Renal pelvis (tissue), 4 donors: ENCODE data around the gene TRIM45. TPM values are rescaled to one million over a fixed set of nuclear protein-coding genes. Genes with fewer than 3 reads are reported as not detected.
"Not testable (repeated sequence)": the region's sequence is repeated elsewhere in the genome, so short reads cannot be mapped to it uniquely, and the experiment has no call there.

ENCODE experiments used
- DNase-seq: peaks from one replicate; pipeline ENCODE4 v3.0.0-alpha.2; 2013
- polyA plus RNA-seq, 3 donors: library from polyadenylated mRNA; unstranded; fragments of 120-200 nt; gene quantifications; one replicate each; pipeline ENCODE4 v1.2.1, GENCODE V29; 2013; ENCODE audit not compliant: insufficient read length in 3 of 3

TRIM45 gene
- polyA plus RNA-seq, 3 donors, result 19.6 to 29.3 (median 28.8) TPM

DNA sequence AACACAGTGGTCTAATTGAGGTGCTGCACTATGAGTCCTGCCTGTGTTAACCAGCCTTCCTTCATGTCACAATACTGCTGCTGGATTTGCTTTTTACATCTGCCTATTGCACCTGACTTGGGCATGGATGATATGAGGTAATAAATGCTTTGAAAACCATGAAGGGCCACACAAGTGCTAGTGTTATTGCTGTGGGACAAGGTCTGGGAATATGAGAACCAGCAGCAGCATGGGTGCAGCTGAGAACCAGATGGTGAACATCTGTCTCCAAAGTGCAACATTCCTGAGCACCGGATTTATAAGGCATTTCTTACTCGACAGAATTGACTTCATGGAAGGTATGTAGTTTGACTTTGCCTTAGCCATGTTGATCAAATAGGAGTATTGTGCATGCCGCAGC is 16.6 kb downstream of the TRIM45 start:
- no peak for DNase-seq

DNA sequence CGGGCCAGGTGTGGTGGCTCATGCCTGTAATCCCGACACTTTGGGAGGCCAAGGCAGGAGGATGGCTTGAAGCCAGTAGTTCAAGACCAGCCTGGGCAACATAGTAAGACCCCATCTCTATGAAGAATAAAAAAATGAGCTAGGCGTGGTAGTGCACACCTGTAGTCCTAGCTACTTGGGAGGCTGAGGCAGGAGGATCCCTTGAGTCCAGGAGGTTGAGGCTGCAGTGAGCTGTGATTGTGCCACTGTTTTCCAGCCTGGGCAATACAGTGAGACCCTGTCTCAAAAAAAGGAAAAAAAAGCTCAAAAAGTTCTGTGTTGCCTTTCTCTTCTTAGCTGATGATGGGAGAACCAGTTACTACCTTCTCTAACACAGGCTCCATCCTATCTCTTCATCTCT is 19.7 kb downstream of the TRIM45 start:
- not testable (repeated sequence) for DNase-seq

DNA sequence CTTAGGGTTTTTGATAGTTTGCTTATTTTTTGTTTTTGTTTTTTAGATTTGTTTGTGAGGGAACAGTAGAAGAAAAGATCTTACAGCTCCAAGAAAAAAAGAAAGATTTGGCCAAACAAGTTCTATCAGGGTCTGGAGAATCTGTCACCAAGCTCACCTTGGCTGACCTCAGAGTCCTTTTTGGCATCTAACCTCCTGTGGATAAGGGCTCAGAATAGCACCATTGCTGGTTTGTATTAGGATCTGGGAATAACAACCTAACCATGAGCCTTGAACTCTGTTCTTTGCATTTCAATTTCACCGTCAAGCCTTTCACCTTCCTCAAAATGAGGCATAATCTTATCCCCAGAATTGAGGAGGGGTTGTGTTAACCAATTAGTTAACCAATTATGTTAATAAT is 20.2 kb downstream of the TRIM45 start:
- DNase-seq, result no peak

DNA sequence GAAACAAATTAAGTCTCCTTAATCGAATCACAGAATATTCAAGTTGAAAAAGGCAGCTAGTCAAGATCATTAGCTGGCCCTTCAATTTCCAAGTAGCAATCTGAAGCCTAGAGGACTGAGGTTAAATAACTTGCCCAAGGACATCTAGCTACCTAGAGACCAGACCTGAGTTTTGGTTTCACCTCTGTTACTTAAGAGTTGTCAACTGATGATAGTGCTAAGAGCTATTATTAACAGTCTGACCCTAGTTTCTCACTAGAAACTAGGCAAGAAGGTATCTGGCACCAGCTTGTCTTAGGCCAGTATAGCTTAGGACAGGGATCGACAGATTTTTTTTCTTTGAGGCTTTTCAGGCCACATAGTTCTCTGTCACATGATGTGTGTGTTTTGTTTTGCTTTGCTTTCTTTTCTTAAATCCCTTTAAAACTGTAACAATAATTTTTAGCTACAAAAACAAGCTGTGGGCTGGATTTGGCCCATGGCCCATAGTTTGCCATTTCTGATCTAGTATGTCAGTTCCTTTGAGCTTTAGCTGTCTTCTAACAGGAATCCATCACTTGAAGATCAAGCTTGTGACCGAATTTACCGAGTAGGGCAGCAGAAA is 23.2 kb downstream of the TRIM45 start:
- no peak for DNase-seq

DNA sequence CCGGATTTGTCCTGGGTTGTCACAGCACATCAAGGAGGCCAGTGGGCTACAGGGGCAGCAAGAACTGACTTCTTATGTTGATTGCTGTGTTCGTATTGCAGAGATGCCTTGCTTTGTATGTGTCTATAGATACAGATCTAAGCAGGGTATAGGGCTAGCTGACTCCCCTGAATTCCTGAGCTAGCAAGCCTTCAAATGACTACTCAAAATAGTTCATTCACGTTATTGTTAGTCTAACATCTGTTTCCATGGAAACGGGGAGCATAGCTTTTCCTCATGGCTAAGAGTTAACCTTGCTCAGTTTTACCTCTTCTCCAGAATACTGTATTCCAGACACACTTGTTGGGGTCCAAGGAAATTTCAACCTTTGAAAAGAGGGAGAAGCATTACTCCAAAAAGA is 24.1 kb downstream of the TRIM45 start:
- DNase-seq, result no peak

DNA sequence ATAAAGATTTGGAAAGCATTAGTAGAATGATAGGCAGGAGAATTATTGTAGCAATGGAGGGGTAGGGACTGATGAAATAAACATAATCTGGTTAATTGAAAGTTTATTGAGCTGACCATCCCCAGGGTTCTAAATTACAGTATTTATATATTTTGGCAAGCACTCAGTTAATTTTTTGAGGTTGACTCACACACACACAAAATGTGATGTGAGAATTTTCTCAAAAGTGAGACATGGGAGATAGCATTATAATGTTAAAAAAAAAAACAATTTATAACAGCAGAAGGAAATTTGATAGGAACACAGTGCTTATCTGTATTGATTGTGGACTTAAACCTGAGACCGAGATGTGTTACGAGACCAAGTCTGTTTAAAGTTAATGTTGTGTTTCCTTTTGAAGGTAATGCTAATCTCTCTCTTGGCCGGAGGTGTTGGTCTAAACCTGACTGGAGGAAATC is 24.6 kb downstream of the TRIM45 start:
- no peak for DNase-seq

DNA sequence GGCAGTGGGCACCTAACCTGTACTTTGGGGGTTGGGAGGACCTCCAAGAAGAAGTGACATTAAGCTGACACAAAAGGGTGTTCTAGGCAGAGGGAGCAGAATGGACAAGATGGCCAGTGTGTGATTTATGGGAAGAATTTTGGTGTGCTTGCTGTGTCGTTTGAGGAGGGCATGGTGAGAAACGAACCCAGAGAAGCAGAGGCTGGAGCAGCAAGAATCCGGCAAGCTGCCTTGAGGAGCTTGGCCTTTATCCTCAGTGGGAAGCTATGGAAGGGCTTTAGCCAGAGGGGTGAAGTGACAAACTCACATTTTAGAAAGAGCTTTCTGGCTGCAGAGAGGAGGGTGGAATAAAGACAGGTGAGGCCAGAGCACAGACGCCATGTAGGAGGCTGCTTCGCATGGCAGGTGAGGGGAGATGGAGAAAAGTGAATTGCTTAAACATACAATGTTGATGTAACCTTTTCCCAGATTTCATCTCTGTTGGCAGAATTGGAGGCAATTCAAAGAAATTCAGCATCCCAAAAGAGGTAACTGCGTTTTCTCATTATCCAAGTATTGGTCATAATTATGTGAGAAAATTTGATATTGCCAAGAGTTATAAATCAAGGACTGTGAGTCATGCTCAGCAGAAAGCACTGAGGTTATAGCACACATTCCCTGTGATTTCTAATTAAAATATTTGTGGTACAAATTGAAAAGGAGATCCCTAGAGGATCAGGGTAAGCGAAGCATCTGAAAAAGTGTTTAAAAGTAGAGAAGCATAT is 26.5 kb downstream of the TRIM45 start:
- DNase-seq, result no peak

DNA sequence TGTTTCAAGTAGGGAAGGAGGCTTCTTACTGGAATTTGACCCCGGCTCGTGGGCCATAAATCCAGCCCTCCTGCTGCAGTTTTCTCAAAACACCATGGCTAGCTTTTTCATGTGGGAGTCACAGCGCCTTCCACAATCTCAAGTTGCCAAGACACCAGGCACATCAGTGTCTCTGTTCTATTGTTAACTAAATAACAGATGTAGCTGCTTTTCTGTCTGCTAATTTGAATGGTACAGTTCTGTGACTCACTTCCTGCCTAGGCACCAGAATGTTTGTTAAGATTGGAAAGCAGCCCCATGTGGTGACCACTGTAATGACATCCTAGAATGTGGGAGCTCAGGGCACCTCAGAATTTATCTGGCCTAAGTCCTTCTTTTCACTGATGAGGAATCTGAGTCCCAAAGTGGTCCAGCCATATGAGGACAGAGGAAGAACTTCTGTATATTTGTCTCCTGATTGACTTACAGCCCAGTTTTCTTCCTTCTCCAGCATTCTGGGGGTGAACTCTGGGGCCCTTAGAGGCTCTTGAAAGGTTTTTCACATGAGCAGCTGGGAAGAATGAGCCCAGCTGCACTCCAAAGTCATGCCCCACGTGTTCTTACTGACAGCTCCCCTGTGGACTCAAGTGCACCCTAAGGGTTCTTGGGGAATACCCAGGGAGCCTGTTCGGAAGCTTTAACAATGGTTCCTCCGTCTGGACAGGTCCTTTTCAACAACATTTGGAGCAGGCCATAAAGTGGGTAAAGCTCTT is 27.5 kb downstream of the TRIM45 start:
- peak; percentile 72 for DNase-seq

DNA sequence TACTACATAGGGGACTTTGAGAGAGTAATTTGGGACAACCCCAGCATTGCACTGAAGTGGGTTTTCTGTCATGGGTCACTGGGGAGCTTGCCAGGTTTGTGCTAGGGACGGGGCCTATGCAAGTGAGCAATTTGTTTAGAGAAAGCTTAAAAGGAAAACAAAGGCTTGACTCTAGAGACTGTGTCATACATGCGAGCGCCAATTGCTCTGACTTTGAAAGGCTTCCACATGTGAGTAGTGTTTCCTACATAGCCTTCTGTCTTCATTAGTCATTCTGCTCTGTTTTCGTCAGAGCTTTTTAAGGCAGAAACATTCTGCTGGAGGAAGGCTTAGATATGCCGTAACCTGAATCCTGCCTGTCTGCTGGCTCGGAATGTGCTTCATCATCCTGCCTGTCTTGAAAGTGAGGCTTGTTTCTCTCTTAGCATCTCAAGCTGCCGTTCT is 28.4 kb downstream of the TRIM45 start:
- DNase-seq, result peak; percentile 73

DNA sequence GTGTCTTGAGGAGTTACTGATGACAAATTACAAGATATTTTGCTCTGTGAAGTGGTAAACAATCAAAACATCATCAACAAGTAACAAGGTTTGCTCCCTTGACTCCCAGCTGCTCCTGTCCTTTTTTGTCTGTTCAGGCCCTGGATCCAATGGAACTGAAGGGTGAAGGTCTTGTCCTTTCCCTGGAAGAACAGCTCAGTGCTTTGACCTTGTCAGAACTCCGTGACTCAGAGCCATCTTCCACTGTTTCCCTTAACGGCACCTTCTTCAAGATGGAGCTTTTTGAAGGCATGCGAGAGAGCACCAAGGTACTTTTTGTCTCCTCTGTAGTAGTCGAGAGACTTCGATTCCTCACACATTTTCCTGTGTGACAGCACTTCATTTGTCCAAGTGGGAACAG is 29.0 kb downstream of the TRIM45 start:
- no peak for DNase-seq

DNA sequence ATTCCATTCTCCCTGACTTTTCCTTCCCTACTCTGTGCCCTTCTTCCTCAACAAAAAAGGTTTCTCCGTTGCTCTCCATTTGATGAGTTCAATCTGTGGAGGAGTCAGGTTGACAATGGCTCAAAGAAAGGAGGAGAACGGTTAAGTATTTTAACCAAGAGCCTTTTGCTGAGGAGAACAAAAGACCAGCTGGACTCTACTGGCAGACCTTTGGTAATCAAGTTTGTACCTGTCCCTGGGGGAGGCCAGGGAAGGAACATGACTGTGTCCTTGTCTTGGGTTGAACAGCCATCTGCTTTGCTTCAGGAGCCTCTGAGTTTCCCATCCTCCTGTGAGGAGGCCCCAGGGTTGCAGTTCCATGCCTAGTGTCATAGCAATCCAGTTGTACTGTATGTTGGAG is 31.6 kb downstream of the TRIM45 start:
- DNase-seq, result no peak

DNA sequence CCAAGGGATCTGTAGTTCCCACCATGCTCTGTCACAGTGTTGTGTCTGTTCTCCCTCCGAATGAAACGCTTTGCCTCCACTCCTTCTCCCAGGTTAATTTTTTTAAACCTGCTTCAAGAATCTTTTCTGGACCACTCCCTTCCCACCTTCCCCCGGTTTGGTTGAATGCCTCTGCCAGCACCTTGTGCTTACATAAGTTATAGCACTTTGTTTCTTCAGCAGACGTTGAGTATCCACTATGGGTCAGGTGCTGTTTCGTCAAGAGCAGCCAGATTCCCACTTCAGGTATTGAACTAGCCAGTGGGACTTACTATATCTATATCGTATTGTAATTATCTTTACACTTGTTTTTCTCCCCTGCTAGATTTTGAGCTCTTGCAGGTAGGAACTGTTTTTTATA is 33.9 kb downstream of the TRIM45 start:
- DNase-seq, result no peak

DNA sequence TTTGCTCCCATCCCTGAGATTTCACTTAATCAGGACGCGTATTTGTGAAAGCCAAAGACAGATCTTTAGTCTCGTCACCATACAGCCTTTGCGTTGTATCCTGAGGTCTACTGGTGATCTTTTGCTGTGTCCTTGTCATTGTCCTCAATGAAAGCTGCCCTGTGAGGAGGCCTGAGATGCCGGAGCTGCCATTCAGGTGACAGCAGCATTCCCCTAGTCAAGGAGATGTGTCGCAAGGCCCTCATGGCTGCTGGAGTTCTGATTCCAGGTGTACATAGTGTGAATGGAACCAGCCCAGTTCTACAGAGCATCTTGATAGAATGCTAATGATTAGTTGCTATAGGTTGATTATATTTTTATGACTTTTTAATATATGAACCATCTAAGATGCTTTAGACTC is 37.3 kb downstream of the TRIM45 start:
- DNase-seq, result no peak

DNA sequence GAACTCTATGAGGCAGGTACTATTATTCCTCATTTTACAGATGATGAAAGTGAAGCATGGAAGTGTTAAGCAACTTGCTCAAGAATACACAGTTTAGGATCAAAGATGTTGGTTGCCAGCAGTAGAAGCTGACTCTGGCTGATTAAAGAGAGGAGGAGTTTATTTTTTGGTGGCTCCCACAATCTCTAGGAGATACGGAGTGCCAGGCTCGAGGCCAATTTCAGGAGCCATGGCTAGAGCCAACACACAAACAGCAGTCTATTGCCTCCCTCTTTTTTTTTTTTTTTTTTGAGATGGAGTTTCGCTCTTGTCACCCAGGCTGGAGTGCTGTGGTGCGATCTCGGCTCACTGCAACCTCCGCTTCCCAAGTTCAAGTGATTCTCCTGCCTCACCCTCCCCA is 41.8 kb downstream of the TRIM45 start:
- no peak for DNase-seq

DNA sequence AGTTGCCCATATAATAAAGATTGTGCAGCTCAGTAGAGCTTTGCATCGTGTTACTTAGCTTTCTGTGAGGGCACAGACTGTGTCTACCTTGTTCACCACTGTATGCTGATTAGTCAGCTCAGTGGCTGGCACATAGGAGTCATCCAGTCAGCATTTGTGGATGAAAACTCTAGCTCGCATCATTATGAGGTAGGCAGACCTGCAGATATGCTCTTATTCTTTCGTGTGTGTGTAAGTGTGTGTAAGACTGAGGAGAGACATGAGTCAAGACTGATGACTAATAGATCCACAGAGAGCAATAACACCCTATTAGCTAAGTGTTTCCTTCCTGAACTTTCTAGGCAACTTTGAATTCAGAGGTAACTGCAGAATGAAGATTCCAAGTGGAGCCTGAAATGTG is 44.3 kb downstream of the TRIM45 start:
- DNase-seq, result no peak

DNA sequence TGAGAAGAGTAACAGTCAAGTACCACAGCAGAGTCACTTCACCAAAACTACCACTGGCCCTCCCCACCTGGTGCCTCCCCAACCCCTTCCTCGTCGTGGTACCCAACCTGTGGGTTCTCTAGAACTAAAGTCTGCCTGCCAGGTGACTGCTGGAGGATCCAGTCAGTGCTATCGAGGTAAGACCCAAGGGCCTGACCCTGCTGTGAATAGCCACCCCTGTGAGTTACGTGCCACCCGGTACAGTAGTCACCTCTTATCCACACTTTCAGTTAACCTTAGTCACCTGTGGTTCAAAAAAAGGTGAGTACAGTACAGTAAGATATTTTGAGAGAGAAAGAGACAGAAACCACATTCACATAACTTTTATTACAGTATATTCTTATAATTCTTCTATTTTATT is 44.9 kb downstream of the TRIM45 start:
- no peak for DNase-seq

DNA sequence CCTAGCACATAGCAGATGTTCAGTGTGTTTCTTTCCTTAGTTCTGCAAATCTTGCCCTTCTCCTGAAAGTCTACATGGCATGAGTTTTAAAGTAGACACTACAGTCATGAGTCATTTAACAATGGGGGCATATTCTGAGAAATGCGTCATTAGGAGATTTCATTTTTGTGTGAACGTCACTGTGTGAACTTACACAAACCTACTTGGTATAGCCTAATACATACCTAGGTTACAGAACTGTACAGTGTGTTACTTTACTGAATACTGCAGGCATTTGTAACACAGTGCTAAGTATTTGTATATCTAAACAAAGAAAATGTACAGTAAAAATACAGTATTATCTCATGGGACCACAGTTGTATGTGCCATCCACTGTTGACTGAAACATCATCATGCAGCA is 51.4 kb downstream of the TRIM45 start:
- no peak for DNase-seq

DNA sequence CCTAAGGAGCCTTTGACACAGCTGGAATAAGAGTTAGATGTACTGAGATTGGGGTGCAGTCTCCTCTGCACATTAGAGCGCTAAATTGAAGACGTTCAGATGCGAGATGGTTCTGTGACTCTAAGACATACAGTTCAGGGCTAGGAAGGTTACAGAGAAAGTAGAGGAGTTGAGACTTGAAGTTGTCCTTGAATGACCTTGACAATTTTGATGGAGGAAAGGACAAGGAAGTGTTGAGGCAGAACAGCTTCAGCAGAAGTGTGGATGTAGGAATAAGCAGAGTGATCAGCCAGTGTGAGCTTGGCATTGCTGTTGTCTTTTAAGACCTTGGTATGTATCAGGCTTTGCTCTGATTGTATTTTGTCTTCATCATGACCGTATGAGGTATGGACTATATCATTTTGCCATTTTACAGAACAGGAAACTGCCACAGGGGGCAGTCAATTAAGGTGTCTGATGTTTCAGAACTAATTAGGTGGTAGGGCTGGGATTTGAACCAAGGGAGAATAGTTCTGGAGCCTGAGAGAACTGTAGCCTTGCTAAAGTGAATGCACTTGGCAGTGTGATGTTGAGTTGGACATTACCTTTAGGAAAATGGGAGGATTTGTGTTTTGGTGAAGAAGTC is 52.2 kb downstream of the TRIM45 start:
- DNase-seq, result no peak

DNA sequence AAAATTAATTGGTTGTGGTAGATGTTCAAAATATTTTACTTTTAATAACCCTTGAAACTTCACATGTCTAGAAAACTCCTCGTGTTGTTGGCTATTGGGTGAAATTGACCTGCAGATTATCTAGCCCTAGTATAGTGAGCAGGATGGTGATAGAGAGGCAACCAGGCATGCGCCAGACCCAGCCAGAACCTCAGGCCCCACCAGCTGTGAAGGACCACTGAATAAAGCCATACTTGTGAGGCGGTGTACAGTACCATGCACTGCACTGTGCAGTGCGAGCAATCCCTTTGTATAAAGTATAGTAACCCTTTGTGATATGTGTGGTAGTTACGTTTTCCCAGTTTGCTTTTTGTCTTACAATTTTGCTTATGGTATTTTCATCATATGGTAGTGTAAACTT is 53.0 kb downstream of the TRIM45 start:
- no peak for DNase-seq

DNA sequence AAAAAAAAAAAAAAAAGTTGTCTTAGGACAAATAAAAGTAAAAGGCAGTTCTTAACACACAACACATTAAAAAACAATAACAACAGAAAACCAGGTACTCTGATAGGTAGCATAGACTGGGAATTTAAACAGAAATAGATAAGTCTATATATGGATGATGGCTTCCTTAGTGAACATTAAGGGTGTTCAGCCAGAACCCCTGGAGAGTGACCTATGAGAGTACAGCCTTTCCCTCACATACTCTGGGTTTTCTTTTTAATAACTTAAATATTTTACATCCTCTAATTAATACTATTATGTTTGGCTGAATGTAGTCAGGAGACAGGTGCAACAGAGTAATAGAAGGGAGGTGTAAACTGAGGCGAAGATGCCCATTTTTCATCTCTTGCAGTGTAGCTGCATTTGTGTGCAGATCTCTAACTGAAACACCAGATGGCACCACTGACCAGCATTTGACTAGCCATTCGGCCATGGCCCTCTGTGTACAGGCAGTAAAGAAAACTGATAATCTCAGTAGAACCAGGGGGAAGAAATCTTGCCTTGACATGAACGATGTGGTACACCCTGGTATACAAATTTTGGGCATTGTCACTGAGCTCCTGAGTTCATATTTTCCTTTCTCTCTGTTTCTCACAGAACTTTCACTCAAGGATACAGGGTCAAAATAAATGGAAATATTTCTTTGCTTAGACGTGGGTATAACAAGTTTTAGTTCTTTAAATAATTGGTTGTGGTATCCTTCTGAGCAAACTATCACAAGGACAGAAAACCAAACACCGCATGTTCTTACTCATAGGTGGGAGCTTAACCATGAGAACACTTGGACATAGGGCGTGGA is 53.8 kb downstream of the TRIM45 start:
- peak; percentile 42 for DNase-seq

DNA sequence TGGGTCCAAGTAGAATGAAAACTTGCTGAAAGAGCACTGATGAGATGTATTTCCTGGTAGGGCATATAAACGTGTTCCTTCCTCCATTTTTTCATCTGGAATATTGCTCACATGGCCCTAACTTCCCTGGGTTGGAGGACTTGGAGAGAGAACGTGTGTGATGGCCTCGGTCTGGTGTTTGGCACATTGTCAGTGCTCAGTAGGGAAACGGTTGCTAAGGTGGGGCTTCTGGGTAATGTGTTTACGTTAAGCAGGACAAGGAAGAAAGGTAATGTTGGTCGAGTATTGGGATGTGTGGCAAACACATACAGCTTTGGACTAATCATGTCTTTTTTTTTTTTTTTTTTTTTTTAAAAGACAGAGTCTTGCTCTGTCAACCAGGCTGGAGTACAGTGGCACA is 55.2 kb downstream of the TRIM45 start:
- no peak for DNase-seq

DNA sequence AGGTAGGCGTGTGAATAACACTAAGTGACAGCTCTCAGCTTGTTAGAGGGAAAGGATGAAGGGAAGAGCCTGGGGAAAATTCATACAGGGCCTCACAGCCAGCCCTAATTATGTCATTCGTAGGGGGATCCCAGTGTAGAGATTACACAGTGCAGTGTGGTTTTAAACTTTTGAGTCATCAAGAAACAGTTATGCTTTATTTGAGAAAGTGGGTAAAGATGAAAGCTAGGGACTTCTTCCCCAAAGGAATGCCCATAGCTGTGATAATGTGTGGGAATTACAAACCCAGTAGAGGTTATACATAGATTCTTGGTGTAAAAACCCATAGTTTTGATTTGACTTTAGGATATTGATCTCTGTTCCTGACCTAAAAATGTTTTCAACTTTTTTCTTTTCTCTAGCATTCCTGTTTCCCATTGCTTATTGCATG is 59.5 kb downstream of the TRIM45 start:
- no peak for DNase-seq
